22Rv1 (cell line): ENCODE measurements around the gene GATA2.

Source experiments
- CTCF ChIP-seq: fragments of 450-650 bp; IDR thresholded peaks from 2 replicates; pipeline ENCODE4 v1.5.1; 2017; ENCODE audit warnings: mild to moderate bottlenecking
- ZFX ChIP-seq: fragments of 450-650 bp; IDR thresholded peaks from 2 replicates; pipeline ENCODE4 v1.6.1; 2017; ENCODE audit warnings: antibody characterized with exemption, borderline replicate concordance

DNA sequence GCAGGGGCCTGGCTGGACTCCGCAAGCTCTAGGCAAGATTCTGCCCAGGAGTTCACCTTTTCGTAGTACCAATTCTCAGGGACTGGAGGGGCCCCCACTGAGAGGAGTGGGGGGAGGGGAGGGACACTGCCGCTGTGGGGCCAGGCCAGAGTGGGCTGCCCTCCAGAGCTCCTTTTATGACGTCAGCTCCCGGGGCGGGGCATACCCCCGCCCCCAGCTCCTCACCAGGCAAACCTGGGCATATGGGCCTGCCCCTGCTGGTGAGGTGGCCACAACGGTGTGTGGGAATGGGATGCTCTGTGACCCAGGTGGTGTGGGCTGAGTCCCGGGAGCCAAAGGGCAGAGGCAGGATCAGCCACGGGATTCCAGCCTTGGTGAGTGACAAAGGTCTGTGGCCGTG lies 29.6 kb downstream of the GATA2 start:
- TF ChIP-seq CTCF (no peak), ZFX (no peak)
